A673 (cell line): ENCODE results near the gene RTN1. TPM values are rescaled to one million over a fixed set of nuclear protein-coding genes. Genes with fewer than 3 reads are reported as not detected.

Experiments
- BruUV-seq: library from RNA; stranded (reverse); fragments of 400-500 nt; replicated peaks from 2 replicates; lab custom pipeline; 2021; lab: Mats Ljungman, UMichigan
- CTCF ChIA-PET: fragments of 300-600 bp; sonication (Branson Sonifier 250); formaldehyde crosslinking; loops from one replicate; lab custom pipeline; 2022; ENCODE audit warnings: antibody characterized with exemption; lab: Charles Lee
- POLR2A ChIA-PET: fragments of 300-600 bp; sonication (Branson Sonifier 250); formaldehyde crosslinking; loops from one replicate; lab custom pipeline; 2022; ENCODE audit warnings: antibody characterized with exemption; ENCODE audit not compliant: low non-redundant PET; lab: Charles Lee
- DNase-seq: peaks from one replicate; pipeline ENCODE4 v3.0.0-alpha.2; 2015; ENCODE audit warnings: low spot score
- H3K27ac ChIP-seq: fragments of 200-600 bp; sonication (generic); 2 replicates; pipeline ENCODE4 v1.5.1; 2016; ENCODE audit warnings: mixed run types, low read depth, mild to moderate bottlenecking, mixed read lengths, antibody characterized with exemption, low read length; ENCODE audit not compliant: poor library complexity, severe bottlenecking
- H3K27me3 ChIP-seq: fragments of 200-600 bp; sonication (generic); replicated peaks from 2 replicates; pipeline ENCODE4 v1.6.1; 2017; ENCODE audit warnings: mixed run types, low read depth, mild to moderate bottlenecking, mixed read lengths, antibody characterized with exemption, low read length; ENCODE audit not compliant: insufficient read depth, poor library complexity
- H3K36me3 ChIP-seq: fragments of 200-600 bp; sonication (generic); 2 replicates; pipeline ENCODE4 v1.6.1; 2016; ENCODE audit warnings: mixed run types, mild to moderate bottlenecking, mixed read lengths, antibody characterized with exemption, low read length; ENCODE audit not compliant: insufficient read depth, poor library complexity, severe bottlenecking
- H3K4me1 ChIP-seq: fragments of 200-600 bp; sonication (generic); 2 replicates; pipeline ENCODE4 v1.6.1; 2017; ENCODE audit warnings: mixed run types, mild to moderate bottlenecking, mixed read lengths, antibody characterized with exemption, low read length; ENCODE audit not compliant: insufficient read depth, poor library complexity, severe bottlenecking
- H3K4me3 ChIP-seq: fragments of 200-600 bp; sonication (generic); 2 replicates; pipeline ENCODE4 v1.5.1; 2016; ENCODE audit warnings: low read depth, mixed run types, mild to moderate bottlenecking, mixed read lengths, low read length; ENCODE audit not compliant: poor library complexity, severe bottlenecking
- H3K9me3 ChIP-seq: fragments of 200-600 bp; sonication (generic); 2 replicates; pipeline ENCODE4 v1.6.1; 2016; ENCODE audit warnings: mixed run types, low read depth, mild to moderate bottlenecking, mixed read lengths, antibody characterized with exemption, low read length; ENCODE audit not compliant: poor library complexity, severe bottlenecking
- EZH2 ChIP-seq: fragments of 200-600 bp; sonication (generic); IDR thresholded peaks from 2 replicates; pipeline ENCODE4 v1.6.1; 2017; ENCODE audit warnings: borderline replicate concordance, low read depth, mild to moderate bottlenecking, mixed read lengths, antibody characterized with exemption, low read length; ENCODE audit not compliant: poor library complexity, severe bottlenecking
- intact Hi-C: fragments of 100-400 bp; cut with micrococcal nuclease; formaldehyde crosslinking; loops from one replicate; pipeline ENCODE4 v1.10.0; 2022; ENCODE audit not compliant: unreplicated experiment
- total RNA-seq: library from RNA; stranded (reverse); gene quantifications from 2 replicates; pipeline ENCODE4 v1.2.3, GENCODE V29; 2021
- TF ChIP-seq, protein P1 (sequence below): fragments of 300-800, 200-600 bp; sonication (generic); conservative IDR thresholded peaks from 2 replicates; pipeline ENCODE4 v1.5.1; 2017; ENCODE audit warnings: low read depth, mild to moderate bottlenecking, antibody characterized with exemption, low read length, moderate library complexity, mixed read lengths

The RTN1 gene
- total RNA-seq, 1 experiment from 2014 or later = 4.0 TPM

GRCh38 chr14:59811815-59812214 is 58.8 kb downstream of the RTN1 start:
- ChIA-PET POLR2A (no interaction called here), CTCF (no interaction called here)
- H3K4me3 ChIP-seq = no peak overlapping the region
- no peaks in the 10 kb centered on the region for H3K9me3 ChIP-seq
- TF ChIP-seq, protein P1, sequence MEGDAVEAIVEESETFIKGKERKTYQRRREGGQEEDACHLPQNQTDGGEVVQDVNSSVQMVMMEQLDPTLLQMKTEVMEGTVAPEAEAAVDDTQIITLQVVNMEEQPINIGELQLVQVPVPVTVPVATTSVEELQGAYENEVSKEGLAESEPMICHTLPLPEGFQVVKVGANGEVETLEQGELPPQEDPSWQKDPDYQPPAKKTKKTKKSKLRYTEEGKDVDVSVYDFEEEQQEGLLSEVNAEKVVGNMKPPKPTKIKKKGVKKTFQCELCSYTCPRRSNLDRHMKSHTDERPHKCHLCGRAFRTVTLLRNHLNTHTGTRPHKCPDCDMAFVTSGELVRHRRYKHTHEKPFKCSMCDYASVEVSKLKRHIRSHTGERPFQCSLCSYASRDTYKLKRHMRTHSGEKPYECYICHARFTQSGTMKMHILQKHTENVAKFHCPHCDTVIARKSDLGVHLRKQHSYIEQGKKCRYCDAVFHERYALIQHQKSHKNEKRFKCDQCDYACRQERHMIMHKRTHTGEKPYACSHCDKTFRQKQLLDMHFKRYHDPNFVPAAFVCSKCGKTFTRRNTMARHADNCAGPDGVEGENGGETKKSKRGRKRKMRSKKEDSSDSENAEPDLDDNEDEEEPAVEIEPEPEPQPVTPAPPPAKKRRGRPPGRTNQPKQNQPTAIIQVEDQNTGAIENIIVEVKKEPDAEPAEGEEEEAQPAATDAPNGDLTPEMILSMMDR = no peak
- TF ChIP-seq EZH2 = no peak
- intact Hi-C loops = no loop called here
- no TSS peak for BruUV-seq
- peaks cover 12% of the 10 kb centered on the region for H3K4me1 ChIP-seq
- no peaks in the 10 kb centered on the region for H3K36me3 ChIP-seq
- no peak overlapping the region for H3K27ac ChIP-seq
- no peaks in the 10 kb centered on the region for H3K27me3 ChIP-seq
- DNase-seq = no peak

- BruUV-seq = no TSS peak
- peaks cover 12% of the 10 kb centered on the region for H3K4me1 ChIP-seq
- no peaks in the 10 kb centered on the region for H3K27me3 ChIP-seq
- H3K9me3 ChIP-seq = no peaks in the 10 kb centered on the region
- no peak overlapping the region for H3K4me3 ChIP-seq
- intact Hi-C loops = no loop called here
- ChIA-PET POLR2A (no interaction called here), CTCF (no interaction called here)
- no peaks in the 10 kb centered on the region for H3K36me3 ChIP-seq
- TF ChIP-seq, protein P1 = no peak
- no peak for TF ChIP-seq EZH2
- no peak overlapping the region for H3K27ac ChIP-seq
- DNase-seq = no peak
These were observed 59.5 kb downstream of the RTN1 start for GRCh38 chr14:59811073-59811472.

DNA sequence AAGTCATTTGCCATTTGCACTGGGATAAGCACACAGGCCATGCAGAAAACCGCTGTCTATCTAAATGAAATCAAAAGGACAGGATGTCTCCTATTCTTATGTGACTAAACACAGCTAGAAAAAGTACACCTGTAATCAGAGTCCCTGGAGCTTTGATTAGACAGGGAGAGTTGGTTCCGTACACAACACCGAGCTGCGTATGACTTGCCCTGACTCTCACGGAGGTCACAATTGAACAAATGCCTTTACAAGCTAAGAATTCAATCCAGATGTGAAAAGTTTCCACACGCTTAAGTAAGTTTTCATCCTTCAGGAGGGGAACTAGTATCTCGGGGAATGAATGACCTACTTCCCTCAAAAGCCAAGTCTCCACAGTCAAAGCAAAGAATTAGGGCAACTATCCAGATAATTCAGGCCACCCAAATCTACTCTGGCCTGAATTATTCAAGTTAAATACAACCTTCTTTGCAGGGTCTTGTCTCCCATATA is 67.5 kb downstream of the RTN1 start:
- no peak for DNase-seq
- intact Hi-C loops = no loop called here
- ChIA-PET CTCF (no interaction called here), POLR2A (no interaction called here)
- Histone ChIP-seq H3K9me3 (no peaks in the 10 kb centered on the region), H3K4me1 (no peaks in the 10 kb centered on the region), H3K4me3 (no peak overlapping the region), H3K27me3 (peaks cover 10% of the 10 kb centered on the region), H3K36me3 (no peaks in the 10 kb centered on the region), H3K27ac (no peak overlapping the region)
- TF ChIP-seq, protein P1 = no peak
- no TSS peak for BruUV-seq
